HG03571 (cell line): Measurements from ENCODE around the gene SIRT7.

ENCODE experiments used
- ATAC-seq: cut with Tn5 transposase; IDR thresholded peaks from one replicate; pipeline ENCODE4 v1.9.1; 2021; ENCODE audit not compliant: unreplicated experiment

The SIRT7 gene

GRCh38 chr17:81933178-81933699 is 15.3 kb upstream of the SIRT7 start:
- no peak for ATAC-seq

GRCh38 chr17:81932333-81932983 is 14.5 kb upstream of the SIRT7 start:
- no peak for ATAC-seq

GRCh38 chr17:81931557-81932332 is 13.8 kb upstream of the SIRT7 start:
- ATAC-seq: no peak

GRCh38 chr17:81931189-81931556 is 13.2 kb upstream of the SIRT7 start:
- no peak for ATAC-seq

- no peak for ATAC-seq
Observed at GRCh38 chr17:81930142-81931125, 12.5 kb upstream of the SIRT7 start.

- ATAC-seq: no peak
Observed at GRCh38 chr17:81929253-81930141, 11.5 kb upstream of the SIRT7 start.

- no peak for ATAC-seq
Observed at GRCh38 chr17:81928544-81929252, 10.7 kb upstream of the SIRT7 start.

- peak; percentile 46 for ATAC-seq
Observed at GRCh38 chr17:81927653-81928543, 9.9 kb upstream of the SIRT7 start, which contains the start of gene MAFG. MAFG (minus strand) TSS chr17:81927735; CDS start chr17:81923185, 4,550 bp downstream.

GRCh38 chr17:81927152-81927652 is 9.2 kb upstream of the SIRT7 start:
- no peak for ATAC-seq

GRCh38 chr17:81926451-81927151 is 8.6 kb upstream of the SIRT7 start:
- ATAC-seq: no peak

GRCh38 chr17:81925860-81926450 is 8.0 kb upstream of the SIRT7 start:
- no peak for ATAC-seq

GRCh38 chr17:81924557-81925532 is 6.9 kb upstream of the SIRT7 start:
- no peak for ATAC-seq

- ATAC-seq: no peak
Observed at GRCh38 chr17:81923302-81924260, 5.6 kb upstream of the SIRT7 start.

GRCh38 chr17:81922566-81923301 is 4.8 kb upstream of the SIRT7 start:
- no peak for ATAC-seq
